T-helper 1 cell treated with Interleukin-12 subunit alpha and Interleukin-12 subunit beta and Interleukin-4 antibody, amounts not matched to agents 30 μg/mL and 1 μg/mL, for 36 hours (primary cell): ENCODE results near the gene TUBGCP4.
"Not testable (repeated sequence)": the region's sequence is repeated elsewhere in the genome, so short reads cannot be mapped to it uniquely, and the experiment has no call there.

Experiments
- H3K27ac Mint-ChIP-seq: one replicate; pipeline ENCODE4 v1.8.0; 2021; ENCODE audit warnings: mild to moderate bottlenecking, mixed read lengths
- H3K27me3 Mint-ChIP-seq: one replicate; pipeline ENCODE4 v1.8.0; 2021; ENCODE audit warnings: low read depth, mixed read lengths
- H3K36me3 Mint-ChIP-seq: one replicate; pipeline ENCODE4 v1.8.0; 2021; ENCODE audit warnings: low read depth, mixed read lengths
- H3K4me1 Mint-ChIP-seq: one replicate; pipeline ENCODE4 v1.8.0; 2021; ENCODE audit warnings: low read depth, mixed read lengths
- H3K4me3 Mint-ChIP-seq: one replicate; pipeline ENCODE4 v1.8.0; 2021; ENCODE audit warnings: mild to moderate bottlenecking, moderate library complexity, mixed read lengths
- H3K9me3 Mint-ChIP-seq: one replicate; pipeline ENCODE4 v1.8.0; 2021; ENCODE audit warnings: mixed read lengths

The TUBGCP4 gene

DNA sequence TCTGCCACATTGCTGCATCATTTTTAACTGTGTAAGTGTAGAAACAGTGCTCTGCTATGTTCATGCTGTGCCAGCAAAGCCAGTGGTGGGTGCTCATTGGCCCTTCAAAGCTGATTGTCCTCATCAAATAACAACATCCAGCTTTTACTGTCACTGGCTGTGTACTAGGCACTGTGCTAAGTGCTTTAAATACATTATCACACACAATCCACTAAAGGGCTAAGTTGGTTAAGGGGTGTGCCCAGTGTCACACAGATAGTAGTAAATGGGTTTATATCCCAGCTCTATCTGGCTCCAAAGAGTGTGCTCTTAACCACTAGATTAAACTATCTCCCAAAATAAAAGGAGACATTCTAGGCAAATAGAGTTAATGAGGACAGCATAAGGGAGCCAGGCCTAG, 7.7 kb downstream of the TUBGCP4 start:
- no peaks in the 10 kb centered on the region for H3K27me3 Mint-ChIP-seq
- H3K4me3 Mint-ChIP-seq = no peak overlapping the region
- H3K9me3 Mint-ChIP-seq = no peaks in the 10 kb centered on the region
- H3K27ac Mint-ChIP-seq = no peak overlapping the region
- peaks cover 5% of the 10 kb centered on the region for H3K4me1 Mint-ChIP-seq
- H3K36me3 Mint-ChIP-seq = peaks cover 29% of the 10 kb centered on the region

DNA sequence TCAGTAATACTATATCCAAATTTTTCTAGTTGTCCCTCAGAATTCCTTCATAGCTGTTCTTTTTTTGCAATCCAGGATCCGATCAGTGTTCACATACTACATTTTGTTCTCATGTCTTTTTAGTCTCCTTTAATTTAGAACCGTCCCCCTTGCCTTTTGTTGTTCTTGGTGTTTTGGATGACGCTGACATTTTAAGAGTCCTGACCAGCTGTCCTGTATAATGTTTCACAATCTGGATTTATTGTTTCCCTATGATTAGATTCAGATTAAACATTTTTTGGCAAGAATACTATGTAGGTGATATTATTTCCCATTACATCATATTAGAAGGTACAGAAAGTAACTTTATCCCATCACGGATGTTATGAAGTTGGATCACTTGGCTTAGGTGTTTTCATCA, 11.4 kb downstream of the TUBGCP4 start:
- H3K4me3 Mint-ChIP-seq = no peak overlapping the region
- H3K27ac Mint-ChIP-seq = no peak overlapping the region
- no peaks in the 10 kb centered on the region for H3K9me3 Mint-ChIP-seq
- H3K27me3 Mint-ChIP-seq = no peaks in the 10 kb centered on the region
- peaks cover 55% of the 10 kb centered on the region for H3K36me3 Mint-ChIP-seq
- no peaks in the 10 kb centered on the region for H3K4me1 Mint-ChIP-seq

DNA sequence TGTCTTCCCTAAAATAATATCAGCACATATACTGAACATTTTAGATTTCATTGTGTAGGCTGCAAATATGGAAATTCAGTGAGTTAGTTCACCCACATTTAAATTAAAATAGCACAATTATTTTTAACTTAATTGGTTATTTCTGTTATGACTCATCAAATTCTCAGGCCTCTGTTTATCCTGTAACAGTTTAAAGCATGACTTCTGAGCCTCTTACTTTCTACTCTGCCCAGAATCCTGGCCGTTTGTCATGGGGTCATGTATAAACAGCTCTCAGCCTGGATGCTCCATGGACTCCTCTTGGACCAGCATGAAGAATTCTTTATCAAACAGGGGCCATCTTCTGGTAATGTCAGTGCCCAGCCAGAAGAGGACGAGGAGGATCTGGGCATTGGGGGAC, 12.2 kb downstream of the TUBGCP4 start:
- H3K27ac Mint-ChIP-seq = no peak overlapping the region
- H3K9me3 Mint-ChIP-seq = no peaks in the 10 kb centered on the region
- no peaks in the 10 kb centered on the region for H3K27me3 Mint-ChIP-seq
- H3K4me3 Mint-ChIP-seq = no peak overlapping the region
- no peaks in the 10 kb centered on the region for H3K4me1 Mint-ChIP-seq
- H3K36me3 Mint-ChIP-seq = peaks cover 49% of the 10 kb centered on the region

DNA sequence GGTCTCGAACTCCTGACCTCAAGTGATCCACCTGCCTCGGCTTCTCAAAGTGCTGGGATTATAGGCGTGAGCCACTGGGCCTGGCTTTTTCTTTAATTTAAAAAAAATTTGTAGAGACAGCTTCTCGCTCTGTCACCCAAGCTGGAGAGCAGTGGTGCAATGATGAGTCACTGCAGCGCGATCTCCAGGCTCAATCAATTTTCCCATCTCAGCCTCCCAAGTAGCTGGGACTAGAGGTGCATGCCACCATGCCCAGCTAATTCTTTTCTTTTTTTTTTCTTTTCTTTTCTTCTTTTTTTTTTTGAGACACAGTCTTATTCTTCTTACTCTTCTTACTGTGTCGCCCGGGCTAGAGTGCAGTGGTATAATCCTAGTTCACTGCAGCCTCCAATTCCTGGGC, 19.8 kb downstream of the TUBGCP4 start:
- H3K27me3 Mint-ChIP-seq = no peaks in the 10 kb centered on the region
- no peak overlapping the region for H3K4me3 Mint-ChIP-seq
- peaks cover 2% of the 10 kb centered on the region for H3K4me1 Mint-ChIP-seq
- peaks cover 47% of the 10 kb centered on the region for H3K36me3 Mint-ChIP-seq
- H3K27ac Mint-ChIP-seq = no peak overlapping the region
- H3K9me3 Mint-ChIP-seq = no peaks in the 10 kb centered on the region

DNA sequence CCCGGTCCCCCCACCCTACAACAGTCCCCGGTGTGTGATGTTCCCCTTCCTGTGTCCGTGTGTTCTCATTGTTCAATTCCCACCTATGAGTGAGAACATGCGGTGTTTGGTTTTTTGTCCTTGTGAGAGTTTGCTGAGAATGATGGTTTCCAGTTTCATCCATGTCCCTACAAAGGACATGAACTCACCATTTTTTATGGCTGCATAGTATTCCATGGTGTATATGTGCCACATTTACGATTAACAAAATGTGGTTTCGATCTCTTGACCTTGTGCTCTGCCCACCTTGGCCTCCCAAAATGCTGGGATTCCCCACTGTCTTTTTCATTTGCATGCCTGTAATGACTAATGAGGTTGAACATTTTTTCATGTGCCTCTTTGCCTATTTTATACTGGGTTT, 22.7 kb downstream of the TUBGCP4 start:
- not testable (repeated sequence) for H3K27ac Mint-ChIP-seq, H3K27me3 Mint-ChIP-seq, H3K4me3 Mint-ChIP-seq, H3K9me3 Mint-ChIP-seq, H3K4me1 Mint-ChIP-seq
- peaks cover 54% of the 10 kb centered on the region for H3K36me3 Mint-ChIP-seq

DNA sequence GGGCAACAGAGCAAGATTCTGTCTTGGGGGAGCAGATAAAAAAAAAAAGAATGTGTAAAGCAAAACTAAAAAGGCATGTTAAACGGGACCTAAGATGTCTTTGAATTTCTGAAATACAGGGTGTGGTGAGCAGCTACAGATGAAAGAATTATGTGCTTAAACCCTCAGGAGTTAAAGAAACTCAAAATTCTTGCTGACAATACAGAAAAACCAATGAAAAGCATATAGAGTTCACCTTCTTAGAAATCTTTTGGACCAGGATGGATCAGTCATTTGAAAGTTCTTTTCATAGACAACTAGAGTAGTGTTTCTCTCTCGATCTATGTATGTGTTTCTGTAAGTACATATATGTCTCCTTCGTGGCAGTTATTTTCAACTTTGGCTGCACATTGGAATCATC, 31.4 kb downstream of the TUBGCP4 start:
- no peak overlapping the region for H3K4me3 Mint-ChIP-seq
- no peaks in the 10 kb centered on the region for H3K27me3 Mint-ChIP-seq
- H3K27ac Mint-ChIP-seq = no peak overlapping the region
- H3K4me1 Mint-ChIP-seq = peaks cover 4% of the 10 kb centered on the region
- peaks cover 47% of the 10 kb centered on the region for H3K36me3 Mint-ChIP-seq
- H3K9me3 Mint-ChIP-seq = no peaks in the 10 kb centered on the region

DNA sequence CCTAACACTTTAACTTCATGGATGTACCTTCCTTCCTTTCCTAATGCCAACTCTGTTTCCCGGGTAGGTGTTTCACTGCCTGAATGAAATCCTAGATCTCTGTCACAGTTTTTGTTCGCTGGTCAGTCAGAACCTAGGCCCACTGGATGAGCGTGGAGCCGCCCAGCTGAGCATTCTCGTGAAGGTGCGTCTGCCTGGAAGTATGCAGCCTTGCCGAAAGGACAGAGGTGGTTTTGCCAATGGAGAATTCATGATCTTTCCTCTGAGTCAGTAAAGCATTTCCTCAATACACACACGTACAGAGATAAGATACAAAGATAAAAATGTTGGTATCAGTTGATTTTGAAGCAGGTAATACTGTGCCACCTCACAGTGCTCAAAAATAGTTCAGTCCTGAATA, 32.7 kb downstream of the TUBGCP4 start:
- H3K9me3 Mint-ChIP-seq = no peaks in the 10 kb centered on the region
- no peak overlapping the region for H3K4me3 Mint-ChIP-seq
- H3K27ac Mint-ChIP-seq = no peak overlapping the region
- H3K27me3 Mint-ChIP-seq = no peaks in the 10 kb centered on the region
- H3K4me1 Mint-ChIP-seq = peaks cover 4% of the 10 kb centered on the region
- H3K36me3 Mint-ChIP-seq = peaks cover 44% of the 10 kb centered on the region

DNA sequence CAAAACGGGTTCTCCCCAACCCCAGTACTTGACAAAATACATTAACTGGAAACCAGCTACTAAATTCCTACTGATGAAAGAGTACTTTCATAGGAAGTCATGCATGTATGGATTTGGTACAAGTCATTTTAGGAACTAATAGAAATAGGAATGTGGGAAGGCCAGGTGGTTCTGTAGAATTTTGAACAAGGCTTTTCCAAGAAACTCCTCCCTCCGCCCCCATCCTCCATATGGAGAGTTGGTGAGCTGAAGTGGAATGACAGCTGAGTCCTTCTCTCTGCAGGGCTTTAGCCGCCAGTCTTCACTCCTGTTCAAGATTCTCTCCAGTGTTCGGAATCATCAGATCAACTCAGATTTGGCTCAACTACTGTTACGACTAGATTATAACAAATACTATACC, 33.2 kb downstream of the TUBGCP4 start:
- peaks cover 43% of the 10 kb centered on the region for H3K36me3 Mint-ChIP-seq
- no peak overlapping the region for H3K27ac Mint-ChIP-seq
- no peaks in the 10 kb centered on the region for H3K9me3 Mint-ChIP-seq
- H3K4me1 Mint-ChIP-seq = peaks cover 4% of the 10 kb centered on the region
- H3K4me3 Mint-ChIP-seq = no peak overlapping the region
- no peaks in the 10 kb centered on the region for H3K27me3 Mint-ChIP-seq

DNA sequence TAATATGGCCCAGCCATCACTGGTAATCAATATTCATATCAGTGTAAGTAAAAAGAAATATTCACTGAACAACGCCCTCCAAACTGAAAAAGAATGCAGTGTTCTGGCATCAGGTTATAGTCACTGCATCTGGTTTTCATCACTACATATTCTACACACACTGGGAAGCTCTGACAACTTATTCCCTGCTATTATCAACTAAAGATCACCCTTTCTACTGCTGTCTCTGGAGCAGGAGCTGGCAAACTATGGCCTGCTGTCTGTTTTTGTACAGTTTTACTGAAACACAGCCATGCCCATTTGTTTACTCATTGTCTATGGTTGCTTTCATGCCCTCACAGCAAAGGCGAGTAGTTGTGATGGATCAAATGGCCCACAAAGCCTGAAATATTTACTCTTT, 35.3 kb downstream of the TUBGCP4 start:
- H3K27me3 Mint-ChIP-seq = no peaks in the 10 kb centered on the region
- H3K9me3 Mint-ChIP-seq = no peaks in the 10 kb centered on the region
- peaks cover 48% of the 10 kb centered on the region for H3K36me3 Mint-ChIP-seq
- H3K4me1 Mint-ChIP-seq = peaks cover 4% of the 10 kb centered on the region
- H3K4me3 Mint-ChIP-seq = no peak overlapping the region
- H3K27ac Mint-ChIP-seq = no peak overlapping the region

DNA sequence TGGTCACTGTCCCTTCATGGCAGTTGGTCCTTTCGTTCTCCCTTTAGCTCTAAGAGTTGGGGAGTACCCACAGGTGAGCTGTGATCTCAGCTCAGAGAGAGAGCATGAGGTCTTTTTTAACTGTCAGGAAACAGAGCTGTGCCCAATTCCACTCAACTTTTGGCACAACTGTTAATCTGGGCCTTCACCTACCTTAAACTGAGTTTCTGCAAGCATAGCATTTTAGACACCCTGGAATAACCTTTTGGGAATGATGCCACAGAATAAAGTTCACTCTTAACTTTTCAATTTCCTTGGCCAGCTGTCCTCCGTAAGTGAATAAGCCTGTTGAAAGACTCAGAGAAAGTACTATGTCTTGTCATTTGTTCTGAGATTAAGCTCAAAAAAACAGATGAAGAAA, 35.9 kb downstream of the TUBGCP4 start:
- Mint-ChIP-seq H3K27me3 (no peaks in the 10 kb centered on the region), H3K36me3 (peaks cover 47% of the 10 kb centered on the region), H3K27ac (no peak overlapping the region), H3K4me3 (no peak overlapping the region), H3K9me3 (no peaks in the 10 kb centered on the region), H3K4me1 (peaks cover 4% of the 10 kb centered on the region)

DNA sequence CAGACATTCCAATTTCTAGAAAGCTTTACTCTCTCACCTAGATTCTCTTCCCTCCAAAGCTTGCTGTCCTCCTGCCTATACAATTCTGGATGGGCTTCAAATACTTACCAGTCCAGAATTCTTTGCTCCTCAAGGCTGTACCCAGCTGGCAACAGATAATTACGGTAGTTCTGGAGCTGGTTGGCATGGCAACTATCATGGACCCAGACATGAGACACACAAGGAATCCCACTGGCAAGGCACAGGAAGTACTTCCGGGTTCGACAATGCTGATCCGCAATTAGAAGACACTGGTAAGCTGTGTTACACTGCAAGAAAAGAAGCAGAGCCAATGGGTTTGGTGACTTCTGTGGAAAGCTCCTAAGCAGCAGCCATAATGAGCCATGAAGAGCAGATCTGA, 37.9 kb downstream of the TUBGCP4 start:
- Mint-ChIP-seq H3K9me3 (no peaks in the 10 kb centered on the region), H3K4me1 (peaks cover 3% of the 10 kb centered on the region), H3K27ac (no peak overlapping the region), H3K4me3 (no peak overlapping the region), H3K27me3 (no peaks in the 10 kb centered on the region), H3K36me3 (peaks cover 44% of the 10 kb centered on the region)

DNA sequence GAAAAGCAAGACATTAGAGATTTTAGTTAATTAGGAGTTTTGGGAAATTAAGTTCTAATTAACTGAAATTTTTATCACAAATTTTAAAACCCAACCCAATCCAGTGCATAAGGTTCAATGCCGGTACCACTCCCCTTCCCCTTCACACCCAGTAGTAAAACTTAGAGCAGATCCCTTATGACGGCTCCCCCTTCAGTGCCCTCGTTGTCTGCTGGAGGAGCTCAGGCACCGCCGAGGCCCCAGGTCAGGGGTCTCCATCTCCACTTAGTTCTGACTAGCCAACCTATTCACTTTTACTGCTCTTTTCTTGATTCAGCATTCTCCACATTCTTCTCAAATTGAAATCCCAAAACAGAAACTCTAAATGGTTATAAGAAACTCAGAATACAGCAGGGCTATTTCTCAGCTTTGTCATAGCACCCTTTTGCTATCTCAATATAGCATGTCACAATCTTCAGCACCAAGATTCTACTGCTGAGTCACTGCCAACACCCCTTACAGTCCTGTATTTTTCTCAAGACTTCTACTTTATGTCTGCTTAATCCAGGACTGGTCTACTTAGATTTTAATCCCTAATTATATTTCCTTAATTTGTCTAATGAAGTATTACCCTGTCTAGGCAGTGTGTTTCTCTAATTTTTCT, 39.8 kb downstream of the TUBGCP4 start:
- no peaks in the 10 kb centered on the region for H3K27me3 Mint-ChIP-seq

DNA sequence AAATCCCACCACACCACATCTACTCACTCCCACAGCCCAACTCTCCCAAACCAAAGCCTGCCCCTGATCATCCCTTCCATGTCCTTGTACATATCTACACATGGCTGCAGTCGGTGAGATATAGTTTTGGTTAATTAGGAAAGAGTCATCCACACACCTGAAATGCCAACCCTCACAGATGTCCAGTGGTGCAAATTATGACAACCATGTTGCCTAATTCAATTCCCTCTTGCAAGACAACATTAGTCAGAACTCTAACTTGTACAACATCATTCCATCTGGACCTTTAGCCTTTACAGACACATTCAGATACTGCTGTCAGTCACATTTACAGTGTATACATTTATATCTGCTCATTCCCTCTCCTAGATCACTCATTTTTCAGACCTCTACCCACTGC, 41.2 kb downstream of the TUBGCP4 start:
- H3K4me1 Mint-ChIP-seq = no peaks in the 10 kb centered on the region
- no peak overlapping the region for H3K4me3 Mint-ChIP-seq
- no peaks in the 10 kb centered on the region for H3K9me3 Mint-ChIP-seq
- H3K27me3 Mint-ChIP-seq = no peaks in the 10 kb centered on the region
- H3K27ac Mint-ChIP-seq = no peak overlapping the region
- peaks cover 38% of the 10 kb centered on the region for H3K36me3 Mint-ChIP-seq

More for the DNA sequence above, 39.8 kb downstream of the TUBGCP4 start:
- H3K4me1 Mint-ChIP-seq = no peaks in the 10 kb centered on the region
- no peak overlapping the region for H3K4me3 Mint-ChIP-seq
- no peak overlapping the region for H3K27ac Mint-ChIP-seq
- H3K9me3 Mint-ChIP-seq = no peaks in the 10 kb centered on the region
- H3K36me3 Mint-ChIP-seq = peaks cover 44% of the 10 kb centered on the region

DNA sequence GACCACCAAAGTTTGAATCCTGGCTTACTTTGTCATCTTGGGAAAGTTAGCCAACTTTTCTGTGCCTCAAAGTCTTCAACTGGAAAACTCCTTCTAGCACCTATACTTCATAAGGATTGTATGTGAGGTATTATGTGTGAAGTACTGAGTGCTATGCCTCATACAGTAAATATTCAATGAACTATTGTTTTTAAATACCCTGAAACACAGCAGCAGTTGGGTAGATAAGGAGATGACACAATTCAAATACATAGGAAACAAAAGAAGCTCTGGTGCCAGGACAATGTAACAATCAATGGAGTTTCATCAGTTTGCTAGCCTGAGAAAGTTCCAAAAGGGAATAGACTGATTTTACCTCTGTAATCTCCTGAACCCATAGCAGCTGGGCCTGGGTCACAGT, 43.3 kb downstream of the TUBGCP4 start:
- Mint-ChIP-seq H3K4me3 (no peak overlapping the region), H3K27me3 (no peaks in the 10 kb centered on the region), H3K4me1 (no peaks in the 10 kb centered on the region), H3K9me3 (no peaks in the 10 kb centered on the region), H3K27ac (no peak overlapping the region), H3K36me3 (peaks cover 31% of the 10 kb centered on the region)

DNA sequence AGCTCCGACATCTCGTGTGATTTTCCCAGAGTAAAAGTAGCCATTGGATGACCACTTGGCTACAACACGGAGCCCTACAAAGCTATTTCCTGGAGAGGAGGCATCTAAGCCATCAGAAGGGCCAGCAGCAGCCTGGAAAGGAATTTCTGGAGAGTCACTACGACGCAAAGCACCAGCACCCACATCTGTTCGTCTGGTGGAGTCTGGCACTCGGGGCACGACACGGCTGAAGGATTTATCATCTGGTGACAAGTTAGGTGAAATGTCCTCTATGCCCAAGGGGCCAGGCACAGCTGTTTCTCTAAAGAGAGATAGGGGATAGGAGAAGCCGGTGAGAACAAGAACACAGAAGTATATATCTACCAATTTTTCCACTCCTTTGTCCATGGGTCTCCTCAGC, 49.5 kb downstream of the TUBGCP4 start:
- H3K27me3 Mint-ChIP-seq = no peaks in the 10 kb centered on the region
- no peaks in the 10 kb centered on the region for H3K9me3 Mint-ChIP-seq
- H3K36me3 Mint-ChIP-seq = peaks cover 20% of the 10 kb centered on the region
- no peak overlapping the region for H3K27ac Mint-ChIP-seq
- peaks cover 7% of the 10 kb centered on the region for H3K4me1 Mint-ChIP-seq
- H3K4me3 Mint-ChIP-seq = no peak overlapping the region

DNA sequence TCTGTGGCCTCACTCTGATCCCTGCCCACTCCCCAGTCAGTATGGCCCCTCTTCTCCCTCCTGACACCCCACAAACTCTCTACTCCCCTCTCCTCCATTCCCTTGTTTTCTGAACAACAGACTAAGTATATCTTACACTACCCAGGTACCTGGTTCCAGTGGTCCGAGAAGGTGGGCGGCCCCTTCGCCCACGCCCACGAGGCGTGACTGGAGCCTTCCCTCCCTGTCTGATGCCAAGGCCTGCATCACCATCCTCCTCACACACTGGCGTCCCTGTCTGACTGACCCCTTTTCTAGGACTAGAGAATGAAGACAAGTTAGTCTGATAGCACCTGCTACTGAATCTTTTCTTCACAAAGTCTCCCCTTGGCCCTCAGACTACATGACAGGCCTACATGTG, 50.0 kb downstream of the TUBGCP4 start:
- no peak overlapping the region for H3K27ac Mint-ChIP-seq
- peaks cover 7% of the 10 kb centered on the region for H3K4me1 Mint-ChIP-seq
- no peaks in the 10 kb centered on the region for H3K27me3 Mint-ChIP-seq
- H3K36me3 Mint-ChIP-seq = peaks cover 18% of the 10 kb centered on the region
- H3K4me3 Mint-ChIP-seq = no peak overlapping the region
- no peaks in the 10 kb centered on the region for H3K9me3 Mint-ChIP-seq
